B cell (primary cell): Measurements from ENCODE around the gene IGFALS.

Source experiments
- CTCF ChIP-seq: fragments of 200-600 bp; IDR thresholded peaks from one replicate; pipeline ENCODE4 v1.8.0; 2022; ENCODE audit warnings: antibody characterized with exemption, mild to moderate bottlenecking
- EZH2 ChIP-seq: IDR thresholded peaks from 2 replicates; pipeline ENCODE4 v1.6.1; 2012; ENCODE audit warnings: borderline replicate concordance, low read depth, mild to moderate bottlenecking, moderate library complexity, low read length; ENCODE audit not compliant: insufficient read depth, poor library complexity, severe bottlenecking

- no peak for TF ChIP-seq CTCF
- TF ChIP-seq EZH2 = no peak
Observed at GRCh38 chr16:1825381-1825863, 31.9 kb upstream of the IGFALS start.
